Sigmoid colon (tissue), 7 donors: ENCODE data around the gene RNASE7. TPM values are rescaled to one million over a fixed set of nuclear protein-coding genes. Genes with fewer than 3 reads are reported as not detected.
A peak's percentile ranks its signal among the peaks of the same experiment; 100 is the strongest.

Experiments used
- DNase-seq: peaks from one replicate; pipeline ENCODE4 v3.0.0-alpha.2; 2019
- H3K27ac ChIP-seq, 4 donors: fragments of 200-600 bp; sonication (generic); one replicate each; pipeline ENCODE4 v1.5.1; 2016 to 2019; ENCODE audit warnings: mild to moderate bottlenecking in 1 of 4
- H3K27me3 ChIP-seq, 3 donors: fragments of 200-600 bp; sonication (generic); one replicate each; pipeline ENCODE4 v1.5.1; 2019; ENCODE audit warnings: mild to moderate bottlenecking in 1 of 3
- H3K36me3 ChIP-seq, 4 donors: fragments of 200-600 bp; sonication (generic); one replicate each; pipeline ENCODE4 v1.5.1; 2016 to 2019
- H3K4me1 ChIP-seq, 4 donors: fragments of 200-600 bp; sonication (generic); one replicate each; pipeline ENCODE4 v1.5.1; 2017 to 2019
- H3K4me3 ChIP-seq, 4 donors: fragments of 200-600 bp; sonication (generic); one replicate each; pipeline ENCODE4 v1.5.1; 2017 to 2019; ENCODE audit warnings: mild to moderate bottlenecking in 2 of 4, moderate library complexity in 1 of 4
- H3K9me3 ChIP-seq, 4 donors: fragments of 200-600 bp in 3 of 4; sonication (generic) in 3 of 4; one replicate each; pipeline versions ENCODE4 v1.5.1 to v1.6.1; 2013 to 2019
- CTCF ChIP-seq, 4 experiments: fragments of 450-650 bp in 3 of 4; fragments of 200-600 bp in 1 of 4; IDR thresholded peaks; one replicate each; pipeline ENCODE4 v1.5.1; 2016 to 2019; ENCODE audit warnings: antibody characterized with exemption in 4 of 4, mild to moderate bottlenecking in 3 of 4, moderate library complexity in 2 of 4
- EP300 ChIP-seq, 4 donors: sonication (generic); formaldehyde crosslinking; IDR thresholded peaks; one replicate each; pipeline ENCODE4 v1.6.1; 2017; ENCODE audit warnings: antibody characterized with exemption in 4 of 4
- POLR2A ChIP-seq, 2 donors: fragments of 450-650 bp; IDR thresholded peaks; one replicate each; pipeline ENCODE4 v1.6.1; 2016; ENCODE audit warnings: antibody characterized with exemption in 2 of 2, mild to moderate bottlenecking in 2 of 2, moderate library complexity in 2 of 2
- POLR2AphosphoS5 ChIP-seq, 4 donors: sonication (generic); formaldehyde crosslinking; IDR thresholded peaks; one replicate each; pipeline ENCODE4 v1.6.1; 2017; ENCODE audit warnings: antibody characterized with exemption in 4 of 4
- WGBS, 2 donors: extraction: QIAGEN DNeasy Blood & Tissue Kit; methylation state at CpG; one replicate each; pipeline ENCODE4 v1.1.7; 2013; 5-methylcytosine and 5-hydroxymethylcytosine counted together
- intact Hi-C: fragments of 100-400 bp; cut with DNase I; formaldehyde crosslinking; loops from one replicate; pipeline ENCODE4 v1.15.1; 2023
- polyA plus RNA-seq, 3 donors: library from polyadenylated mRNA; stranded (reverse); fragments of 200-250 nt; gene quantifications; one replicate each; pipeline ENCODE4 v1.2.3, GENCODE V29; 2013
- total RNA-seq, 4 donors: library from RNA; depleted of rRNA; stranded (reverse); fragments of >200 nt; gene quantifications; one replicate each; pipeline ENCODE4 v1.1.0, GENCODE V29; 2016
- donor health status: healthy with polysubstance abuse.
- donor health status: Bipolar disorder and iron deficiency.
- donor health status: healthy.

Gene RNASE7
- total and polyA plus RNA-seq, 7 donors: 0.10 TPM; not detected in 6

- DNase-seq: no peak
- Histone ChIP-seq H3K36me3 (no peaks in the 10 kb centered on the region), H3K4me1 (peaks cover 0 to 2% (median under 1%) of the 10 kb centered on the region in 4 donors), H3K27ac (no peak within 1 kb of the TSS), H3K27me3 (no peaks in the 10 kb centered on the region), H3K4me3 (no peak within 1 kb of the TSS), H3K9me3 (no peaks in the 10 kb centered on the region)
- intact Hi-C loops: loop anchor here (10.0 kb wide), 1 partner anchor 57 kb away; no protein-coding TSS in a partner anchor
- WGBS, 2 donors: 78 to 80% methylated on average over 8 of the region's 8 CpGs
- TF ChIP-seq CTCF (IDR thresholded peaks at IDR 0.05): no peak
- no peak for TF ChIP-seq EP300 (IDR thresholded peaks at IDR 0.05)
- no peak for TF ChIP-seq POLR2AphosphoS5 (IDR thresholded peaks at IDR 0.05)
- no peak for TF ChIP-seq POLR2A (IDR thresholded peaks at IDR 0.05)
These were observed 15.9 kb downstream of the RNASE7 start, which contains the start of gene RNASE8 for GRCh38 chr14:21057803-21058675. Gene RNASE8, plus strand, starts transcription at chr14:21057822. Its CDS starts 71 bp downstream, at chr14:21057893.

DNA sequence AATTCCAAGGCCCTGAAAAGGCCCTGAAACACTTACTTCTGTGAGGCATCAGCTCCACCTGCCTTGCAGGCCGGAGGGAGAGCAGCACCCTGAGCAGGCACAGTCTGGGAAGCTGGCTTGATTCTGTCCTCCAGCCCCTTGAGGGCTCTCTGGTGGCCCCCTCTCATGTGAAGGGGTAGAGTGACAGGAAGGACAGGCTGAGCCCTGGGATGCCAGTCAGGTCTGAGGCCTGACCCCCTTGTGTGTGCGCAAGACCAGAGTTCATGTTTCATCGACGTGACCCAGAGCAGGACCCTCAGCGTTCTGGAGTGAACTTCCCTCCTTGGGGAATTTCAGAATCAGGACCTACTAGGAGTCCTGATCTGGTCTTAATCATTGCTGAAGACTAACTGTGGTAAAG lies 16.7 kb downstream of the RNASE7 start:
- intact Hi-C loops: loop anchor here (10.0 kb wide), 1 partner anchor 56 kb away; no protein-coding TSS in a partner anchor
- no peaks in the 10 kb centered on the region for H3K36me3 ChIP-seq
- no peak overlapping the region for H3K4me3 ChIP-seq
- peaks cover 0 to 9% (median 4%) of the 10 kb centered on the region in 4 donors for H3K4me1 ChIP-seq
- no peak for DNase-seq
- H3K27me3 ChIP-seq: no peaks in the 10 kb centered on the region
- TF ChIP-seq POLR2AphosphoS5 (IDR thresholded peaks at IDR 0.05) (no peak), CTCF (IDR thresholded peaks at IDR 0.05) (no peak), EP300 (IDR thresholded peaks at IDR 0.05) (no peak), POLR2A (IDR thresholded peaks at IDR 0.05) (no peak)
- 89 to 90% methylated on average over 5 of the region's 5 CpGs for WGBS, 2 donors
- H3K27ac ChIP-seq: no peak overlapping the region
- H3K9me3 ChIP-seq: no peaks in the 10 kb centered on the region

DNA sequence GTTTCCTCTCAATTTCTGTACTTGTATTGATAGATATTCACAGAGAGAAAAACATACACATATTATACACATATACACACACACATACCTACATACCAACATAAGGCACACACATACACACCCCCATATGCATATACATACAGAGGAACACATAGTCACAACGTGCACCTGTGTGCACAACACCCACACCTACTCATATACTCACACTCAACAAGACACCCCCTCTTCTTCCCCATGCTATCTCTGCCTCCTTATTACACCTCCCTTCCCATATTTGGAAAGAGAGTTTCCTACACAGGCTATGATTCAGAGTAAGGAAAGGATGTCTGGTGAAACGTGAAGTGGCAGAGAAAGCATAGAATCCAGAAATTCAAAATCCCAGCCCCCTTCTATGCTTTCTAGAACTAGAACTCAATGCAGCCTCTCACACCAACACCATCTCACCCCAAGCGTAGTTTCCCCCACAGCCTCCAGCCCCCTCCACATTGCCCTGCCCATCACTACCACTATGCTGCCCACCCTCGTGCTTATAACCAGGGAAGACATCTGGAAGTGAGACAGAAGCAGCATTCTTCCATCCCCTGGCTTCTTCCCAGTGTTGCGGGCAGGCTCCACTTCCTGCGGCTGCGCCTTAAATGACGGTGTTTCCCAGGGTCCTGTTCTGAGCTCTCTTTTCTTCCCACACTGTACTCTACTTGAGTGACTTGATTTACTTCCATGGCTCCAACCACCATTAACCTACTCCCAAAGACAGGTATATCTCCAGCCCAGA lies 17.9 kb downstream of the RNASE7 start:
- Histone ChIP-seq H3K4me1 (peaks cover 0 to 9% (median 4%) of the 10 kb centered on the region in 4 donors), H3K27ac (peak overlapping the region in 1 of 4 donors; percentile 7), H3K9me3 (no peaks in the 10 kb centered on the region), H3K36me3 (no peaks in the 10 kb centered on the region), H3K27me3 (no peaks in the 10 kb centered on the region), H3K4me3 (no peak overlapping the region)
- TF ChIP-seq POLR2A (IDR thresholded peaks at IDR 0.05) (no peak), CTCF (IDR thresholded peaks at IDR 0.05) (no peak), POLR2AphosphoS5 (IDR thresholded peaks at IDR 0.05) (no peak), EP300 (IDR thresholded peaks at IDR 0.05) (no peak)
- intact Hi-C loops: loop anchor here (10.0 kb wide), 1 partner anchor 55 kb away; no protein-coding TSS in a partner anchor
- WGBS, 2 donors: 47 to 68% methylated on average over 8 of the region's 8 CpGs
- no peak for DNase-seq

DNA sequence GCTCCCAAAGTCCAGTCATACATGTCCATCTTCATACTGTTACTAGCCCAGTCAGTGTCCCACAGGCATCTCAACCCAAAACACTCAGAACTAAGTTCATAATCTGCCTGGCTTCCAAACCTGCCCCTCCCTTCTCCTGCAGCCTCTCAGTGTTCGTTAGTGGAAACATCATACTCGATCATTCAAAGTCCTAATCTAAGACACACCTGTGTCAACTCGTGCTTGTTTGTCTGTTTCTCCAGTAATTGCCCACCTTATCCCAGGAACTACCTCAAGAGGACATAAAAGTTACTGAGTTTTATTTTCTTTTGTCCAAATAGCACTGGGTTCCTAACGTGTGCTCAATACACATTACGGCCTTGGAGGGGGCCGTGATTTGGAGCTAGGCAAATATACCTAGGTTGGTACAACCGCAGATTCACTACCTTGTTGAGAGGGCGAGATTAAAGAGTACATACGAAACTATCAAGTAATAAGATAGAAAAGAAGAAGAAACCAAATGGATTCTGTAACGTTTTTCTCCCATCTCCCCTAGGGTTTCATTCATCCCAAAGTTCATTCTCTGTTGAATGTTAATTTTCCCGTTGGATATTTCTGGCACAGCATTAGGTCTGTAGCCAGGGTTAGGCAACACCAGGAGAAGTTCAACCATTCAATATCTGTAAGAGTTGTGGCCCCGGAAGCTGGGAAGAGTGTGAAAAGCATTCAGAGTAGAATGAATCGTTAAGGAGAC lies 18.6 kb downstream of the RNASE7 start:
- peaks cover 0 to 9% (median 4%) of the 10 kb centered on the region in 4 donors for H3K4me1 ChIP-seq
- H3K27me3 ChIP-seq: no peaks in the 10 kb centered on the region
- peak overlapping the region in 1 of 4 donors; percentile 7 for H3K27ac ChIP-seq
- H3K36me3 ChIP-seq: no peaks in the 10 kb centered on the region
- DNase-seq: no peak
- 32 to 71% methylated on average over 13 of the region's 13 CpGs for WGBS, 2 donors
- intact Hi-C loops: no loop called here
- no peaks in the 10 kb centered on the region for H3K9me3 ChIP-seq
- no peak overlapping the region for H3K4me3 ChIP-seq
- TF ChIP-seq POLR2A (IDR thresholded peaks at IDR 0.05): no peak
- no peak for TF ChIP-seq POLR2AphosphoS5 (IDR thresholded peaks at IDR 0.05)
- TF ChIP-seq CTCF (IDR thresholded peaks at IDR 0.05): no peak
- no peak for TF ChIP-seq EP300 (IDR thresholded peaks at IDR 0.05)
